K562 (cell line): Measurements from ENCODE around the gene SHISA3. TPM values are rescaled to one million over a fixed set of nuclear protein-coding genes. Genes with fewer than 3 reads are reported as not detected.

Experiments
- ATAC-seq: fragments of 200-7000 bp; cut with Tn5 transposase; 3 replicates; pipeline ENCODE4 v1.9.1; 2020; ENCODE audit warnings: moderate library complexity
- BruUV-seq: library from RNA; stranded (reverse); fragments of 400-500 nt; replicated peaks from 2 replicates; lab custom pipeline; 2021; lab: Mats Ljungman, UMichigan
- CTCF ChIA-PET: fragments of 300-600 bp; formaldehyde crosslinking; extraction: SDS; loops from one replicate; lab custom pipeline; 2021; ENCODE audit warnings: low intra/inter-chr PET ratio; lab: Yijun Ruan, JAX
- POLR2A ChIA-PET: fragments of 300-600, 350-650 bp; sonication (Branson Sonifier 250); formaldehyde crosslinking; extraction: SDS; loops from one replicate; lab custom pipeline; 2021; ENCODE audit warnings: antibody characterized with exemption, inconsistent platforms; lab: Yijun Ruan, JAX
- DNase-seq, 4 experiments: peaks; one replicate each; pipeline versions ENCODE4 v3.0.0 to v3.0.0-alpha.2; 2011 to 2018; ENCODE audit warnings: low spot score in 3 of 4, mixed read lengths in 3 of 4; ENCODE audit errors: extremely low read depth in 1 of 4
- FAIRE-seq: peaks from 2 replicates; lab custom pipeline; 2011; peaks lifted over from hg19 to GRCh38; lab: Jason Lieb, UNC
- H2AFZ ChIP-seq: 2 replicates; pipeline ENCODE4 v1.6.0; 2011; ENCODE audit warnings: low read depth, low read length, control low read depth, inconsistent platforms
- H3K27ac ChIP-seq: fragments of 200-600 bp; 3 replicates; pipeline ENCODE4 v1.8.0; 2011; ENCODE audit warnings: low read depth, mild to moderate bottlenecking, control low read depth, inconsistent platforms, low read length, moderate library complexity, mixed read lengths; ENCODE audit errors: extremely low read depth
- H3K27me3 ChIP-seq, 2 experiments: fragments of 300-600 bp in 1 of 2; 2 replicates in 1 of 2; 3 replicates in 1 of 2; pipeline versions ENCODE4 v1.6.0 to v1.8.0; 2011; ENCODE audit warnings: inconsistent platforms in 2 of 2, low read length in 2 of 2, mild to moderate bottlenecking in 1 of 2, mixed read lengths in 1 of 2, moderate library complexity in 1 of 2; ENCODE audit not compliant: control insufficient read depth in 2 of 2, insufficient read depth in 2 of 2
- H3K36me3 ChIP-seq: fragments of 300-600 bp; 3 replicates; pipeline ENCODE4 v1.8.0; 2011; ENCODE audit warnings: mild to moderate bottlenecking, low read length, inconsistent platforms; ENCODE audit not compliant: control insufficient read depth, insufficient read depth
- H3K4me1 ChIP-seq, 2 experiments: fragments of 200-600 bp in 1 of 2; replicated peaks in 1 of 2; 2 replicates in 1 of 2; 3 replicates in 1 of 2; pipeline versions ENCODE4 v1.5.1 to v1.8.0; 2011; ENCODE audit warnings: inconsistent platforms in 2 of 2, low read length in 2 of 2, mild to moderate bottlenecking in 1 of 2, mixed read lengths in 1 of 2, moderate library complexity in 1 of 2; ENCODE audit not compliant: control insufficient read depth in 2 of 2, insufficient read depth in 2 of 2
- H3K4me2 ChIP-seq: 2 replicates; pipeline ENCODE4 v1.6.1; 2011; ENCODE audit warnings: low read length, control low read depth, inconsistent platforms, mixed read lengths; ENCODE audit not compliant: insufficient read depth
- H3K4me3 ChIP-seq: fragments of 200-600 bp; sonication (generic), shearing (Covaris generic); 2 replicates; pipeline ENCODE4 v1.5.1; 2016; ENCODE audit warnings: control low read depth, inconsistent platforms
- H3K79me2 ChIP-seq: fragments of 200-600 bp; 3 replicates; pipeline ENCODE4 v1.8.0; 2011; ENCODE audit warnings: low read length, inconsistent platforms; ENCODE audit not compliant: control insufficient read depth, insufficient read depth
- H3K9ac ChIP-seq, 2 experiments: 2 replicates each; pipeline versions ENCODE4 v1.6.0 to v1.6.1; 2011; ENCODE audit warnings: low read depth in 2 of 2, low read length in 2 of 2, control low read depth in 1 of 2, inconsistent platforms in 1 of 2, mild to moderate bottlenecking in 1 of 2, mixed read lengths in 1 of 2; ENCODE audit not compliant: insufficient read depth in 1 of 2
- H3K9me1 ChIP-seq: one replicate; pipeline ENCODE4 v1.6.0; 2011; ENCODE audit warnings: inconsistent platforms, mild to moderate bottlenecking, low read length, moderate library complexity; ENCODE audit not compliant: control insufficient read depth, insufficient read depth
- H3K9me3 ChIP-seq: replicated peaks from 2 replicates; pipeline ENCODE4 v1.5.1; 2011; ENCODE audit warnings: low read depth, low read length, inconsistent platforms; ENCODE audit not compliant: control insufficient read depth, insufficient read depth
- H4K20me1 ChIP-seq: replicated peaks from 2 replicates; pipeline ENCODE4 v1.6.1; 2011; ENCODE audit warnings: low read length, inconsistent platforms, mixed read lengths; ENCODE audit not compliant: control insufficient read depth, insufficient read depth
- GATAD2A ChIP-seq: fragments of 450-650 bp; IDR thresholded peaks from 2 replicates; pipeline ENCODE4 v1.6.1; 2017
- HDAC8 ChIP-seq: fragments of 450-650 bp; IDR thresholded peaks from 2 replicates; pipeline ENCODE4 v1.6.1; 2016; ENCODE audit warnings: mild to moderate bottlenecking, missing genetic modification characterization, moderate library complexity, missing compliant biosample characterization
- PCBP1 ChIP-seq: fragments of 200-400 bp; formaldehyde crosslinking; IDR thresholded peaks from 2 replicates; pipeline ENCODE4 v1.6.1; 2018; ENCODE audit warnings: mild to moderate bottlenecking, low read depth, low read length; ENCODE audit not compliant: poor library complexity, severe bottlenecking
- RFX1 ChIP-seq: fragments of 450-650 bp; IDR thresholded peaks from 2 replicates; pipeline ENCODE4 v1.6.1; 2016; ENCODE audit warnings: mild to moderate bottlenecking, moderate library complexity
- TBP ChIP-seq: optimal IDR thresholded peaks from 2 replicates; pipeline ENCODE3; 2011; ENCODE audit warnings: low read depth, low read length, improper control_type of control experiment
- THAP7 ChIP-seq: fragments of 250-450 bp; sonication (Bioruptor Pico); IDR thresholded peaks from 2 replicates; pipeline ENCODE4 v1.5.0; 2021
- TRIM24 ChIP-seq, 2 experiments: fragments of 450-650 bp; IDR thresholded peaks; 2 replicates each; pipeline ENCODE4 v1.6.1; 2016
- ZNF583 ChIP-seq: fragments of 250-450 bp; sonication (Bioruptor Pico); IDR thresholded peaks from 2 replicates; pipeline ENCODE4 v1.4.0; 2020
- ZNF764 ChIP-seq: fragments of 250-450 bp; sonication (Bioruptor Pico); IDR thresholded peaks from 2 replicates; pipeline ENCODE4 v1.4.0; 2020; ENCODE audit warnings: low read depth, mild to moderate bottlenecking, moderate library complexity
- WGBS: fragments of 100-300 bp; shearing (Covaris generic); methylation state at CpG from one replicate; pipeline ENCODE4 v1.1.6; 2016; ENCODE audit warnings: low coverage, mixed read lengths; ENCODE audit not compliant: insufficient coverage; ENCODE audit errors: missing lambda C conversion rate; 5-methylcytosine and 5-hydroxymethylcytosine counted together
- in situ Hi-C: fragments of 300-500 bp; cut with MboI; formaldehyde crosslinking; loops from 4 replicates; pipeline ENCODE4 v1.15.0; 2018; ENCODE audit warnings: inconsistent platforms, mixed read lengths
- intact Hi-C: fragments of 100-400 bp; cut with micrococcal nuclease; formaldehyde crosslinking; loops from 2 replicates; pipeline ENCODE4 v1.14.2; 2022
- polyA plus RNA-seq, 8 experiments: library from polyadenylated mRNA; depleted of rRNA in 4 of 8; stranded (reverse) in 5 of 8; unstranded in 3 of 8; fragments of >200 nt; fragmentation: Nextera tagmentation in 2 of 8; fragmentation: Illumina TruSeq in 1 of 8; extraction: Ambion mirVana in 2 of 8; extraction: Trizol in 1 of 8; gene quantifications; 2 replicates each; pipeline versions ENCODE4 v1.2.1 to v1.2.3, GENCODE V29; 2011 to 2014; ENCODE audit warnings: inconsistent platforms in 1 of 8, missing spikeins in 1 of 8
- total RNA-seq, 7 experiments: library from RNA; depleted of rRNA in 6 of 7; stranded (reverse); fragments of >200 nt in 6 of 7; fragmentation: Illumina TruSeq in 2 of 7; extraction: Trizol in 2 of 7; gene quantifications; 2 replicates each; pipeline versions ENCODE4 v1.2.1 to v1.2.3, GENCODE V29; 2011 to 2021; ENCODE audit warnings: low replicate concordance in 1 of 7

The SHISA3 gene
- total and polyA plus RNA-seq, 9 of the 15 experiments (the other 6 are each of a cell fraction or from before 2014, with no cell fraction given): not detected

- H2AFZ ChIP-seq: no peak overlapping the region
- no peak overlapping the region for H3K4me2 ChIP-seq
- H3K27me3 ChIP-seq: no peaks in the 10 kb centered on the region
- WGBS: 3% methylated on average over 2 of the region's 2 CpGs
- no TSS peak for BruUV-seq
- ATAC-seq: no peak
- TF ChIP-seq PCBP1 (no peak), RFX1 (no peak), ZNF764 (CRISPR knock-in tag) (no peak), ZNF583 (no peak), TBP (no peak), THAP7 (CRISPR knock-in tag) (no peak), TRIM24 (IDR thresholded peaks at IDR 0.05) (no peak), GATAD2A (no peak), HDAC8 (tag) (no peak)
- TF ChIP-seq, all 486 proteins: peak for 0
- H4K20me1 ChIP-seq: no peaks in the 10 kb centered on the region
- H3K4me1 ChIP-seq: no peaks in the 10 kb centered on the region
- FAIRE-seq (no peak), DNase-seq (no peak)
- no peaks in the 10 kb centered on the region for H3K9me1 ChIP-seq
- intact Hi-C loops (no loop called here), in situ Hi-C loops (no loop called here)
- H3K27ac ChIP-seq: no peak overlapping the region
- CTCF ChIA-PET: no interaction called here
- no peaks in the 10 kb centered on the region for H3K9me3 ChIP-seq
- no peaks in the 10 kb centered on the region for H3K79me2 ChIP-seq
- POLR2A ChIA-PET: no interaction called here
- no peak overlapping the region for H3K4me3 ChIP-seq
- no peaks in the 10 kb centered on the region for H3K36me3 ChIP-seq
- no peak overlapping the region for H3K9ac ChIP-seq
These were observed 15.0 kb downstream of the SHISA3 start for GRCh38 chr4:42412251-42412650.
